GM18502 (cell line): Measurements from ENCODE around the gene JAKMIP1.

Source experiments
- ATAC-seq: cut with Tn5 transposase; IDR thresholded peaks from one replicate; pipeline ENCODE4 v1.9.1; 2021; ENCODE audit warnings: mild to moderate bottlenecking; ENCODE audit not compliant: unreplicated experiment, poor library complexity

The JAKMIP1 gene

DNA sequence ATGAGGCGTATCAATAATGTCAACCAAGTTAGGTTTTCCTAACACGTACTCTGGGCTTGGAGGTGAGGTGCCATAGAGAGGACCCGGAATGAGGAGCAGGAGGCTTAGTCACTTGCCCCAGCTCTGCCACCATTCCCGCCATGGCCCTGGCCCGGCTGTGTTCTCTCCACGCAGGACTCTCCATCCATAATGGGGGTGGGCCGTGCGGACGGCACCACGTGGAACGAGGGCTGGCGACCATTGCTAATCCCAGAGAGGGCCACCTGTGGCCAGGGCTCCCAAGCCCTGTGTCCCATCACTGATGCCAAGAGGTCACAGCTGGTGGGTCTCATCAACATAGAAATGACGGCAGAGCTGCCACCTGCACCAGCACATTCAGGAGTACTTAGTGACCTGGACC lies 76.4 kb downstream of the JAKMIP1 start:
- ATAC-seq = no peak

DNA sequence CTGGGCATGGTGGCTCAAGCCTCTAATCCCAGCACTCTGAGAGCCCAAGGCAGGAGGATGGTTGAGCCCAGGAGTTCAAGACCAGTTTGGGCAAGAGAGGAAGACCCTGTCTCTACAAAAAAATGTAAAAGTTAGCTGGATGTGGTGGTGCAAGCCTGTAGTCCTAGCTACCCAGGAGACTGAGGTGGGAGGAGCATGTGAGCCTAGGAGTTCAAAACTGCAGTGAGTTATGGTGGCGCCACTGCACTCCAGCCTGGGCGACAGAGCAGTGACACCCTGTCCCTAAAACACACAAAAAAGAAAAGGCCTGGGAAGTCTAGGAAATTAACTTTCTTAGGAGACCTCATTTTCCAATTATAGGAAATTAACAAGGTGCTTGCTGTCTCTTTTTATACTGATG lies 76.8 kb downstream of the JAKMIP1 start:
- no peak for ATAC-seq

DNA sequence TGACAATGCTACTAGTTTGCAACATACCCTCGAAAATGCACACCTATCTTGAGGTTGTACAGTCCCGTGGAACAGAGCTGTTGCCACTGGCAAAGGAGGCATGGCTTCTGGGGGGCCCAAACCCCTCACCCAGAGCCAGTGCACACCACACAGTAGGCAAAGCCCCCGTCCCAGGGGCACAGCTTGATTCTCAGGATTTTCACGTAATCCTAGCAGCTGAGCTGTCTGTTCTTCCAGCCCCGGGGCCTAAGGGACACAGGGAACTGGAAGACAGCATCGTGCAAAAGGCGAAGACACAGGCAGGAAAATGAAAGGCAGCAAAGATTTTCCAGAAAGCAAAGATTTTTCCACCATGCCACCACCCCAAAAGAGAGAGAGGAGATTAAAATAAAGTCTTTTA lies 77.2 kb downstream of the JAKMIP1 start:
- no peak for ATAC-seq

GRCh38 chr4:6122496-6122895 lies 77.9 kb downstream of the JAKMIP1 start:
- no peak for ATAC-seq

DNA sequence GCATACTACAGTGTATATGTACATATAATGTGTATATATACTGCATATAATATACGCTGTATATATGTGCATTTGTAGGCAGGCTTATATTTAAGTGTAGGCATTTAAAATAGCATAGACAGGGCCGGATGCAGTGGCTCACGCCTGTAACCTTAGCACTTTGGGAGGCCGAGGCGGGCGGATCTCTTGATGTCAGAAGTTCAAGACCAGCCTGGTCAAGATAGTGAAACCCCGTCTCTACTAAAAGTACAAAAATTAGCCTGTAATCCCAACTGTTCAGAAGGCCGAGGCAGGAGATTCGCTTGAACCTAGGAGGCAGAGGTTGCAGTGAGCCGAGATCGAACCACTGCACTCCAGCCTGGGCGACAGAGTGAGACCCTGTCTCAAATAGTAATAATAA lies 78.4 kb downstream of the JAKMIP1 start:
- ATAC-seq = no peak

GRCh38 chr4:6121276-6121850 lies 79.0 kb downstream of the JAKMIP1 start:
- no peak for ATAC-seq

DNA sequence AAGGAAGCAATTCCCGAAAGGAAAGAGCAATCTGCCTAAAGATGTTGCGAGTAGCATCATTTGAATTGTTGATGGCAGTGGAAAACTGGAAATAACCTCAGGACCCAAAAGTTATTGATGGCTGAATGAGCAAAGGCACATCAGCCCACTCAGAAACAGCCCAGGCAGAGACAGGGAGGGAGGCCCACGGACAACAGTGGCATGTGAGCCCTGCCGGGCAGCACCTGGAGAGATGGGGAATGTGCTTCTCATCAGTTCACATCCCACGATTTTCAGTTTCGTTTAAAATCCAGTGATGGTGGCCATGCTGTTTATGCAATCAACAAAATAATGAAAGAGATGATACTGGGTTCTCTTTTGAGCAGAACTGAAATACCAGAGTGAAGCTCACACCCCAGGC lies 80.0 kb downstream of the JAKMIP1 start:
- ATAC-seq = no peak

DNA sequence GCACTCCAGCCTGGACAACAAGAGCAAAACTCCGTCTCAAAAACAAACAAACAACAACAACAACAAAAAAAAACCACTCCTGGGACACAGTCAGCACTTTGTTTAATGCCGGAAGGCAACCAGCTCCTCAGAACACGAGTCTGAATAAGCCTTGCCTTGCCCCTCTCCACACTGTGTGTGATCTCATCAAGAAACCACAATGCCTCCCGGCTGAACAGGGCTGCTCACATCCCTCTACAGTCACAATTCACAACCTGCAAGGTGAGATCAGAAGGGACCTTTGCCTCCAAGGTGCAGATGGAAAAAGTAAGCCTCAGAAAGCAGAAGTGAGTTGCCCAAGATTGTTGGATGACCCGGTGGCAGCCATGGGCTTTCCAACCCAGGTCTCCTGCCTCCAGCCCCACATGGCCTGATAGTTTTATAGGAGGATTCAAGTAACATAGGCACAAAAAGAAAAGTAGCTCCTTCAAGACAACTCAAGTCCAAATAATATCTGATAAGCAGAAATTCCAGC lies 80.8 kb downstream of the JAKMIP1 start:
- no peak for ATAC-seq

- no peak for ATAC-seq
Observed at GRCh38 chr4:6118201-6118600, 82.1 kb downstream of the JAKMIP1 start.

DNA sequence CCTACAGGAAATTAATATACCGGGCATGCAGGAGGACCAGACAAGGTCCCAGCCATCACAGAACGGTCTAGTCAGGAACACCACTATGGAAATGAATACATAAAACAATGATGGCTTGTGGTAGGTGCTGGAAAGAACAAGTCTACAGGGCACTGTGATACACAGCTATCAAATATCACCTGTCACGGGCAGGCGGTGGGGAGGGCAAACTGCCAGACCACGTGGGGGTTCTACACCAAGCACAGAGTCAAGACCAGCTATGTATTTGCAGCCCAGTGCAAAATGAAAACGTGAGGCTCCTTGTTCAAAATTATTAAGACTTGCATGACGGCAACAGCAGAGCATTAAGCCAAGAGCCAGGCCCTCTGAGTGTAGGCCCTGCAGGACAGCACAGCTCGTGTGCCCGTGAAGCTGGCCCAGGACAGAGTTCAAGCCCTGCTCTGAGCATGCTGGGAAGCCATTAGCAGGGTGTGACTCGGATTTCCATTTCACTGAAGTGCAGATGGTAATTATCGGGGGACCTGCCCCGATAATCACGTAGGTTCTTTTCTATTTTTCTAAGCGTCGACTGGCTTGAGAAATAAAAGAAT lies 83.6 kb downstream of the JAKMIP1 start:
- ATAC-seq = no peak

DNA sequence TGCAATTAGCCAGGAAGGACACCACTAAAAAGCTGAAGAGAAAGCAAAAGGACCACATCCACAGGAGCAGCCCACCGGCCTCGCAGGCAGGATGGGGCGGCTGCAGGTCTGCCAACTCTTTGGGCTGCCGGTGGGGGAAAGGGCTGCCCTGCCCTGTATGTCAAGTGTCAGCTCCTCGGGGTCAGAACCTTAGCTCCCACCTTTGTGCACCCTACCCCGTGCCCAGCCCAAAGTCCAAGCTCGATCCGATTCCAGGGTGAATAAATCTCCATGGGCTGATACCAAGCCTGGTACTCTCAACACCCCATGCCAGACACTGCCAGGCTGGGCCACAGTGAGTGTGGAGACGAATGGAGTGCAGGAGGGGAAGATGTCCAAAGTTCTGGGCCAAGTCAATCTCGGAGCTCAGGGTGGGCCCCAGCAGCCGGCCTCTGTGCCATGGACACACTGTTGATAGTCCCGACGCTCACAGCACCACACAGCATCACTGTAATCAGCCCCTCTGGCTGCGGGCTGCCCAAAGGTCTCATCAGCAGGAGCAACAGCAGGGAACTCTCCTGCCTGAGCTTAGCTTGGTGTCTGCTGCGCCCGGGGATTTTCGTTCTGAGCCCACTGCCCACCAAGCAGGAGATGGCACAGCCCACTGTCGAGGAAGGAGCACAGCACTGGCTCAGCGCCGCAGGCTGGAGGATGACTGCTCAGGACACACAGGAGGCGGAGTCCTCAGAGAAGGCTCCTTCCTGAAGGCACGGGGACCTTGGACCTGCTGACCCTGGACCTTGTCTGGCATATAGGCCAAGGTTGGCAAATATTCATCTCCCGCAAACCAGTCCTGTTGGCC lies 84.4 kb downstream of the JAKMIP1 start:
- no peak for ATAC-seq

DNA sequence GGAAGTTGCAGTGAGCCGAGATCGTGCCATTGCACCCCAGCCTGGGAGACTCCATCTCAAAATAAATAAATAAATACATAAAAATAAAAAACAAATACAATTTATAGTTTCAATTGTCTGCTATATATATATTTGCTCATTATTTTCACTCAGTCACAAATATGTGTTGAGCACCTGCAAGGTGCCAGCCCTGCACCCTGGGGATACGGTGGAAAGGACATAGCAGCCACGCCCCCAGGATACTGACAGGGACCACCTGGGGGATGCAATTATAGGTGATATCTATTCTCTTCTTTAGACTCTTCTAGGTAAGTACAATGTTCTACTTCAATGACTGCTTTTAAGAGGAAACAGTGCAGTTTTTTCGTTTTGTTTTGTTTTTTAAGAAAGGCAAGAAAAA lies 85.0 kb downstream of the JAKMIP1 start:
- ATAC-seq = no peak

DNA sequence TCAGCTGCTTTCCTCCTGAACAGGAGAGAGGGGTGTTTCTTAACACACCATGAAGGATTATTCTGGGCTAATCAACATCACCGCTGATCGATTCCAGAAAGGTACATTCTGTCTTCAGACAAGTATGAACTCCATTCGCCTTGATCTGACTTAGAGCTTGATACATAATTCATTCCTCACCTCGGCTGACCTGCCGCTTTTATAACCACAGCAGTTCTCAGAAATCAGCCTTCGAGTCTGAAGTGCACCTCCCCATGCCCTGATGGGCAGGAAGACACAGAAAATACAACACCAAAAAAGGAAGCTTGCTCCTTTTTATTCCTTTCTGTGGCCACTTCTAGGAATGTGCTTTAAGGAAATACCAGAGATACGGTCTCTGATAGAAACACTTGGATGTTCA lies 85.7 kb downstream of the JAKMIP1 start:
- ATAC-seq = no peak

- ATAC-seq = no peak
Observed at GRCh38 chr4:6114181-6114580, 86.2 kb downstream of the JAKMIP1 start.

- no peak for ATAC-seq
Observed at GRCh38 chr4:6113641-6114040, 86.7 kb downstream of the JAKMIP1 start.

DNA sequence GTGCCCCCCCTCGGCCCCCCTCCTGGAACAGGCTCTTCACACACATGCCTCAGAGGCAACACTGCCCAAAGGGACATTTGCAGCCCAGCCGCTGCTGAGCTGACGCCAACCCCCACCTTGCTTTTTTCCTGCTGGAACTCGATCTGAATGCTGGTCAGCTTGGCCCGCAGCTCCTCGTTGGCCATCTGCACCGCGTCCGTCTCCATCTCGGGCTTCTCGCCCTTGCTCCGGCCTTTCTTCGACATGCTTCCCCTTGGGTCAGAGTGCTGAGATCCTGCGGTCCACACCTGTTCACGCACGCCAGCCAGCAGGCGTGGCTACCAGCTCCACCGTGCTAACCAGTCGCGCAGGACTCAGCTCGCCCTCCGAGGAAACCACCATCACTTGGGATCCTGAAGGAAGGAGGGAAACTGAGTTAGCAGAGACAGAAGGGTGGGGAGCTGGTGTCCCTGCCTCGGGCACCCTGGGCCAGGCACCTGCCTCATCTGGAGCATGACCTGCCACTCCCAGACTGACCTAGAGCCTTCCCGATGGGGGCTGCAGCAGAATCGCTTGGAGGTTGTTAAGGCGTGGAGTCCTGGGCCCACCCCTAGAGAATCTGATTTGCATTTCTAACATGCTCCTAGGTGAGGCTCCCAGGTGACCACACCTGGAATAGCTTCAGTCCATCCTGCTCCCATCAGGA lies 87.6 kb downstream of the JAKMIP1 start:
- no peak for ATAC-seq

- no peak for ATAC-seq
Observed at GRCh38 chr4:6111354-6111960, 88.9 kb downstream of the JAKMIP1 start.

DNA sequence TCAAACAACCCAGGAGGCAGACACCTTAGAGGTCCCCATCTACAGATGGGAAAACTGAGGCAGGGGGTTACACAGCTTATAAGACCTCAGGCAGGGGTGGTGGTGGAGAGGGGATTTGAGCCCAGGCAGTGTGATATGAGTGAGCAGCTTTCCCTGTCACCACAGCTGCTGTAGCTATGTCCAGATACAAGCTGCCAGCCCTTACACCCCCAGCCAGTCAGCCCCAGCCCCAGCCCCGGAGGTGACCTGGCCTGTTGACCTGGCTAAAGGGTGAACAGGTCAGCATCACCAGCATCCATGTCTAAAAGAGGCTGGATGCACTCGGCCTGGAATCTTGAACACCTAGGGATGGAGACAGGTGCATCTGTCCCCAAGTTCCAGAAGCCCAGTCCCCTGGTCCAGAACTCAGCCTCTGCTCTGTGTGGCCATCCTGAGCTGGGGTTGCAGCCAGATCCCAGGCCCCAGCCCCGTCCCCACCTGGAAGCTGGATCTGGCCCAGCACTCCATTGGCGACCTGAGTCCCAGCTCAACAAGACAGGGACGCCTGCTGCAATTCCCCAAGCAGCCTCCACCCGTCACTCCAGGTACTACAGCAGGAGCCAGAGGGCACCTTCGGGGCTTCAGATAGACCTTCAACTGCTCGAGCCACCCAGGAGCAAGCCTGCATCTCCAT lies 89.5 kb downstream of the JAKMIP1 start:
- ATAC-seq = no peak

DNA sequence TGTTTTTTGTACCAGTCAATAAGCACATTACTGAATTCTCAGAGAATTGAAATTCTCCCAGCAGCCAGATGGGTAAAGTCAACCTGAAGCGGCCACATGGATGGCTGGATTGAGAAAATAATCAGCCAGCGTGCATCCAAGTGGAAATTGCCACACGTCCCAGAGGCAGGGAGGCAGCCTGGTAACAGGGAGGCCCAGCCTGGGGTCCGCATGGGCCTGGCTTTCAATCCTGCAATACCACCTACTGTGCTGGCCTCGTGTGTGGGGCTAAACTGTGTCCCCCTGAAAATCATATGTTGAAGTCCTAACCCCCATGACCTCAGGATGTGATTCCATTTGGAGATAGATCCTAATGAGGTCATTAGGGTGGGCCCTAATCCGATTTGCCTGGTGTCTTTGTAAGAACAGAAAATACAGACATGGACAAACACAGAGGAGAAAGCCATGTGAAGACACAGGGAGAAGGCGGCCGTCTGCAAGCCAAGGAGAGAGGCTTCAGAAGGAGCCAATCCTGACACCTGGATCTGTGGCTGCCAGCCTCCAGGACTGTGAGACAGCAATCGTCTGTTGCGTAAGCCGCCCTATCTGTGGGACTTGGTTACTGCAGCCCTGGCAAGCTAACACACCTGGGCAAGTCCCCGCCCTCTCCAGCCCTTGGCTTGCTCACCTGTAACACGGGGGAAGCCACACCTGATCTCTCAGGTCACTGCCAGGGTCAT lies 90.3 kb downstream of the JAKMIP1 start:
- ATAC-seq = no peak
